HG03097 (cell line): ENCODE results near the gene KIRREL2.
"Not testable (repeated sequence)": the region's sequence is repeated elsewhere in the genome, so short reads cannot be mapped to it uniquely, and the experiment has no call there.

Source experiments
- ATAC-seq: cut with Tn5 transposase; IDR thresholded peaks from one replicate; pipeline ENCODE4 v1.9.1; 2021; ENCODE audit not compliant: unreplicated experiment, low FRiP score

KIRREL2 gene

GRCh38 chr19:35856546-35857149, at the start of gene KIRREL2:
KIRREL2 (plus strand) TSS chr19:35856911; CDS start chr19:35857120, 209 bp downstream.
- ATAC-seq = no peak

GRCh38 chr19:35807633-35808032, 49.1 kb upstream of the KIRREL2 start:
- ATAC-seq = no peak

- no peak for ATAC-seq
Observed at GRCh38 chr19:35811317-35812219, 45.1 kb upstream of the KIRREL2 start.

GRCh38 chr19:35812220-35813042, 44.3 kb upstream of the KIRREL2 start, which contains the start of gene PRODH2:
PRODH2 (minus strand) TSS chr19:35812845; CDS start chr19:35812805, 40 bp downstream.
- no peak for ATAC-seq

GRCh38 chr19:35813043-35813890, 43.4 kb upstream of the KIRREL2 start:
- no peak for ATAC-seq

- no peak for ATAC-seq
Observed at GRCh38 chr19:35816262-35816661, 40.4 kb upstream of the KIRREL2 start.

GRCh38 chr19:35816846-35817245, 39.9 kb upstream of the KIRREL2 start:
- no peak for ATAC-seq

- no peak for ATAC-seq
Observed at GRCh38 chr19:35818445-35818844, 38.3 kb upstream of the KIRREL2 start.

- ATAC-seq = no peak
Observed at GRCh38 chr19:35822579-35822978, 34.1 kb upstream of the KIRREL2 start.

GRCh38 chr19:35824150-35824549, 32.6 kb upstream of the KIRREL2 start:
- no peak for ATAC-seq

- no peak for ATAC-seq
Observed at GRCh38 chr19:35828692-35829301, 27.9 kb upstream of the KIRREL2 start.

GRCh38 chr19:35830986-35831385, 25.7 kb upstream of the KIRREL2 start:
- ATAC-seq = no peak

GRCh38 chr19:35832054-35832453, 24.7 kb upstream of the KIRREL2 start:
- no peak for ATAC-seq

- no peak for ATAC-seq
Observed at GRCh38 chr19:35833972-35834371, 22.7 kb upstream of the KIRREL2 start.

GRCh38 chr19:35836096-35836495, 20.6 kb upstream of the KIRREL2 start:
- ATAC-seq = not testable (repeated sequence)

GRCh38 chr19:35841961-35842595, 14.6 kb upstream of the KIRREL2 start:
- no peak for ATAC-seq

- no peak for ATAC-seq
Observed at GRCh38 chr19:35842666-35843272, 13.9 kb upstream of the KIRREL2 start.

- ATAC-seq = no peak
Observed at GRCh38 chr19:35843676-35844481, 12.8 kb upstream of the KIRREL2 start.
